HepG2 (cell line): ENCODE measurements around the gene ZBTB4. TPM values are rescaled to one million over a fixed set of nuclear protein-coding genes. Genes with fewer than 3 reads are reported as not detected.

Experiments
- FOXK2 ChIP-seq: fragments of 450-650 bp; IDR thresholded peaks from 2 replicates; pipeline ENCODE4 v1.6.1; 2016
- MTA1 ChIP-seq: sonication (generic); formaldehyde crosslinking; IDR thresholded peaks from 2 replicates; pipeline ENCODE4 v1.4.0; 2020; ENCODE audit warnings: missing genetic modification reagents, mild to moderate bottlenecking, borderline replicate concordance
- NONO ChIP-seq, 2 experiments: fragments of 450-650 bp in 1 of 2; sonication (generic) in 1 of 2; formaldehyde crosslinking in 1 of 2; IDR thresholded peaks in 1 of 2; conservative IDR thresholded peaks in 1 of 2; 2 replicates each; pipeline versions ENCODE4 v1.6.1 to v1.8.0; 2017 to 2022; ENCODE audit warnings: mild to moderate bottlenecking in 1 of 2, missing genetic modification reagents in 1 of 2, moderate library complexity in 1 of 2
- NRL ChIP-seq: sonication (generic); formaldehyde crosslinking; IDR thresholded peaks from 2 replicates; pipeline ENCODE4 v1.5.0; 2020; ENCODE audit warnings: missing genetic modification reagents, mild to moderate bottlenecking, moderate library complexity, borderline replicate concordance
- PCBP1 ChIP-seq: fragments of 200-400 bp; formaldehyde crosslinking; IDR thresholded peaks from 2 replicates; pipeline ENCODE4 v1.6.1; 2017; ENCODE audit warnings: mild to moderate bottlenecking, low read depth, low read length, borderline replicate concordance
- POGZ ChIP-seq: sonication (generic); formaldehyde crosslinking; IDR thresholded peaks from 2 replicates; pipeline ENCODE4 v1.4.0; 2020; ENCODE audit warnings: mild to moderate bottlenecking, missing genetic modification reagents
- POLR2AphosphoS2 ChIP-seq: IDR thresholded peaks from 2 replicates; pipeline ENCODE4 v1.6.1; 2011; ENCODE audit warnings: low read depth, low read length, improper control_type of control experiment
- POLR2G ChIP-seq: fragments of 200-400 bp; formaldehyde crosslinking; IDR thresholded peaks from 2 replicates; pipeline ENCODE4 v1.6.1; 2018; ENCODE audit warnings: mild to moderate bottlenecking, low read depth, low read length, moderate library complexity
- SAP130 ChIP-seq: IDR thresholded peaks from 2 replicates; pipeline ENCODE4 v1.6.1; 2016; ENCODE audit warnings: low read depth
- SIX1 ChIP-seq: sonication (generic); formaldehyde crosslinking; IDR thresholded peaks from 2 replicates; pipeline ENCODE4 v1.4.0; 2020; ENCODE audit warnings: missing genetic modification reagents, borderline replicate concordance
- TCF7L2 ChIP-seq: IDR thresholded peaks from 2 replicates; pipeline ENCODE4 v1.6.1; 2011; ENCODE audit warnings: mild to moderate bottlenecking, low read depth, low read length, moderate library complexity
- TEAD2 ChIP-seq: sonication (generic); formaldehyde crosslinking; IDR thresholded peaks from 2 replicates; pipeline ENCODE4 v1.9.0; 2021; ENCODE audit warnings: missing genetic modification reagents
- ZBTB7B ChIP-seq: sonication (generic); formaldehyde crosslinking; IDR thresholded peaks from 2 replicates; pipeline ENCODE4 v1.4.0; 2020; ENCODE audit warnings: missing genetic modification reagents
- ZNF556 ChIP-seq: sonication (generic); formaldehyde crosslinking; IDR thresholded peaks from 2 replicates; pipeline ENCODE4 v1.4.0; 2020; ENCODE audit warnings: mild to moderate bottlenecking, missing genetic modification reagents, borderline replicate concordance
- ZNF674 ChIP-seq: sonication (generic); formaldehyde crosslinking; IDR thresholded peaks from 2 replicates; pipeline ENCODE4 v1.5.0; 2020; ENCODE audit warnings: low read depth, mild to moderate bottlenecking, missing genetic modification reagents
- ZNF678 ChIP-seq: sonication (generic); formaldehyde crosslinking; IDR thresholded peaks from 2 replicates; pipeline ENCODE4 v1.4.0; 2020; ENCODE audit warnings: mild to moderate bottlenecking, missing genetic modification reagents
- polyA plus RNA-seq, 8 experiments: library from polyadenylated mRNA; depleted of rRNA in 3 of 8; stranded (reverse) in 7 of 8; unstranded in 1 of 8; fragments of >200 nt; fragmentation: Illumina TruSeq in 4 of 8; extraction: Trizol in 4 of 8; gene quantifications; 2 replicates each; pipeline versions ENCODE4 v1.2.1 to v1.2.3, GENCODE V29; 2011 to 2016; ENCODE audit warnings: low read depth in 4 of 8, missing spikeins in 1 of 8, mixed read lengths in 1 of 8; ENCODE audit not compliant: insufficient read depth in 1 of 8
- total RNA-seq, 5 experiments: library from RNA; depleted of rRNA; stranded (reverse); fragments of >200 nt; fragmentation: Illumina TruSeq; extraction: Trizol; gene quantifications; 2 replicates each; pipeline ENCODE4 v1.2.3, GENCODE V29; 2016; ENCODE audit warnings: low read depth in 1 of 5
- TF ChIP-seq, protein P1 (sequence below): sonication (generic); formaldehyde crosslinking; IDR thresholded peaks from 2 replicates; pipeline ENCODE4 v1.9.0; 2021; ENCODE audit warnings: missing genetic modification reagents, mild to moderate bottlenecking, borderline replicate concordance
- TF ChIP-seq, protein P2 (sequence below): sonication (generic); formaldehyde crosslinking; IDR thresholded peaks from 2 replicates; pipeline ENCODE4 v1.5.0; 2020; ENCODE audit warnings: missing genetic modification reagents, mild to moderate bottlenecking, borderline replicate concordance
- TF ChIP-seq, protein P3 (sequence below): sonication (generic); formaldehyde crosslinking; IDR thresholded peaks from one replicate; pipeline ENCODE4 v1.5.1; 2020; ENCODE audit warnings: mild to moderate bottlenecking, missing genetic modification reagents; ENCODE audit errors: not compliant biosample characterization

Gene ZBTB4
- total and polyA plus RNA-seq, 2 of the 13 experiments (the other 11 are each of a cell fraction or from before 2014, with no cell fraction given) = 4.3 to 7.4 TPM

DNA sequence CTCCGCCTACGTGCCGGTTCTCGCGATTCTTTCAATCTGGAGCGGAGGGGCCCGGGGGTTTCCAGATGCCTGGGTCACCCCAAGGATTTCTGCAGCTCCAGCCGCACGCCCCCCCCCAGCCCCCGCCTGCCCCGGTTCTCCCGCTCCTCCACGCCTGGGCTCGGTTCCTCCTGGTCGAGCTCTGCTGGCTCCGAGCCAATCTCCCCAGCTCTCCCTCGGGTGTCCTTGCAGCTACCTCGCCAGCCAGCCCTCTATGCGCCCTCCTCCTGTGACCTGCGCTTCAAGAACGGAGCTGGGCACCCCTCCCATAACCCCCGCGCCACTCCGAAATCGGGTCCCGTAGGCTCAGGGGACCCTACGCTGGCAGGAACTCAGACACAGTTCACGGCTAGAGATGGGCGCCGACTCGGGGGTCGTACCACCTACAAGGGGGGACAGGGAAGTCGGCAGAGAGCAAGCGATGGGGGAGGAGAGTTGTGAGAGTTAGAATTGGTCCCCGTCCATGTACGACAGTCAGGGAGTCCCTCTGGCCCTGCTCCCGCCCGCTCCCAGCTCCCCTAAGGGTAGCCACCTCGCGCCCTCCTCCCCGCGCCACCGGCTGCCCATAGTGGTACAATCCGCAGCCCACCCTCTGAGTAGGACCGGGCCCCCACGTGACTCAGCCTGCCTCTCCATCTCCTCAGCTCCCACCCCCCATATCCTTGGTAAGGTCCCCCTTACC, 39.2 kb downstream of the ZBTB4 start (continued):
- TF ChIP-seq, protein P1, sequence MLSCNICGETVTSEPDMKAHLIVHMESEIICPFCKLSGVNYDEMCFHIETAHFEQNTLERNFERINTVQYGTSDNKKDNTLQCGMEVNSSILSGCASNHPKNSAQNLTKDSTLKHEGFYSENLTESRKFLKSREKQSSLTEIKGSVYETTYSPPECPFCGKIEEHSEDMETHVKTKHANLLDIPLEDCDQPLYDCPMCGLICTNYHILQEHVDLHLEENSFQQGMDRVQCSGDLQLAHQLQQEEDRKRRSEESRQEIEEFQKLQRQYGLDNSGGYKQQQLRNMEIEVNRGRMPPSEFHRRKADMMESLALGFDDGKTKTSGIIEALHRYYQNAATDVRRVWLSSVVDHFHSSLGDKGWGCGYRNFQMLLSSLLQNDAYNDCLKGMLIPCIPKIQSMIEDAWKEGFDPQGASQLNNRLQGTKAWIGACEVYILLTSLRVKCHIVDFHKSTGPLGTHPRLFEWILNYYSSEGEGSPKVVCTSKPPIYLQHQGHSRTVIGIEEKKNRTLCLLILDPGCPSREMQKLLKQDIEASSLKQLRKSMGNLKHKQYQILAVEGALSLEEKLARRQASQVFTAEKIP (CRISPR knock-in tag) = no peak
- TF ChIP-seq, protein P2, sequence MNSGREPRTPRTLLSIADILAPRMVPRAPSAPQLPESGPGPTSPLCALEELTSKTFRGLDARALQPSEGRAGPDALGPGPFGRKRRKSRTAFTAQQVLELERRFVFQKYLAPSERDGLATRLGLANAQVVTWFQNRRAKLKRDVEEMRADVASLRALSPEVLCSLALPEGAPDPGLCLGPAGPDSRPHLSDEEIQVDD (CRISPR knock-in tag) = peak; percentile 25; the same call in 1 of the 2 replicates
- no peak for TF ChIP-seq POGZ (CRISPR knock-in tag)
- TF ChIP-seq ZBTB7B = peak; percentile 63; the same call in 1 of the 2 replicates
- peak; percentile 30; the same call in 1 of the 2 replicates for TF ChIP-seq PCBP1
- TF ChIP-seq TEAD2 (CRISPR knock-in tag) = no peak
- peak; percentile 79; the same call in 1 of the 2 replicates for TF ChIP-seq NRL
- TF ChIP-seq POLR2AphosphoS2 = no peak
- TF ChIP-seq TCF7L2 = no peak
- TF ChIP-seq, protein P3, sequence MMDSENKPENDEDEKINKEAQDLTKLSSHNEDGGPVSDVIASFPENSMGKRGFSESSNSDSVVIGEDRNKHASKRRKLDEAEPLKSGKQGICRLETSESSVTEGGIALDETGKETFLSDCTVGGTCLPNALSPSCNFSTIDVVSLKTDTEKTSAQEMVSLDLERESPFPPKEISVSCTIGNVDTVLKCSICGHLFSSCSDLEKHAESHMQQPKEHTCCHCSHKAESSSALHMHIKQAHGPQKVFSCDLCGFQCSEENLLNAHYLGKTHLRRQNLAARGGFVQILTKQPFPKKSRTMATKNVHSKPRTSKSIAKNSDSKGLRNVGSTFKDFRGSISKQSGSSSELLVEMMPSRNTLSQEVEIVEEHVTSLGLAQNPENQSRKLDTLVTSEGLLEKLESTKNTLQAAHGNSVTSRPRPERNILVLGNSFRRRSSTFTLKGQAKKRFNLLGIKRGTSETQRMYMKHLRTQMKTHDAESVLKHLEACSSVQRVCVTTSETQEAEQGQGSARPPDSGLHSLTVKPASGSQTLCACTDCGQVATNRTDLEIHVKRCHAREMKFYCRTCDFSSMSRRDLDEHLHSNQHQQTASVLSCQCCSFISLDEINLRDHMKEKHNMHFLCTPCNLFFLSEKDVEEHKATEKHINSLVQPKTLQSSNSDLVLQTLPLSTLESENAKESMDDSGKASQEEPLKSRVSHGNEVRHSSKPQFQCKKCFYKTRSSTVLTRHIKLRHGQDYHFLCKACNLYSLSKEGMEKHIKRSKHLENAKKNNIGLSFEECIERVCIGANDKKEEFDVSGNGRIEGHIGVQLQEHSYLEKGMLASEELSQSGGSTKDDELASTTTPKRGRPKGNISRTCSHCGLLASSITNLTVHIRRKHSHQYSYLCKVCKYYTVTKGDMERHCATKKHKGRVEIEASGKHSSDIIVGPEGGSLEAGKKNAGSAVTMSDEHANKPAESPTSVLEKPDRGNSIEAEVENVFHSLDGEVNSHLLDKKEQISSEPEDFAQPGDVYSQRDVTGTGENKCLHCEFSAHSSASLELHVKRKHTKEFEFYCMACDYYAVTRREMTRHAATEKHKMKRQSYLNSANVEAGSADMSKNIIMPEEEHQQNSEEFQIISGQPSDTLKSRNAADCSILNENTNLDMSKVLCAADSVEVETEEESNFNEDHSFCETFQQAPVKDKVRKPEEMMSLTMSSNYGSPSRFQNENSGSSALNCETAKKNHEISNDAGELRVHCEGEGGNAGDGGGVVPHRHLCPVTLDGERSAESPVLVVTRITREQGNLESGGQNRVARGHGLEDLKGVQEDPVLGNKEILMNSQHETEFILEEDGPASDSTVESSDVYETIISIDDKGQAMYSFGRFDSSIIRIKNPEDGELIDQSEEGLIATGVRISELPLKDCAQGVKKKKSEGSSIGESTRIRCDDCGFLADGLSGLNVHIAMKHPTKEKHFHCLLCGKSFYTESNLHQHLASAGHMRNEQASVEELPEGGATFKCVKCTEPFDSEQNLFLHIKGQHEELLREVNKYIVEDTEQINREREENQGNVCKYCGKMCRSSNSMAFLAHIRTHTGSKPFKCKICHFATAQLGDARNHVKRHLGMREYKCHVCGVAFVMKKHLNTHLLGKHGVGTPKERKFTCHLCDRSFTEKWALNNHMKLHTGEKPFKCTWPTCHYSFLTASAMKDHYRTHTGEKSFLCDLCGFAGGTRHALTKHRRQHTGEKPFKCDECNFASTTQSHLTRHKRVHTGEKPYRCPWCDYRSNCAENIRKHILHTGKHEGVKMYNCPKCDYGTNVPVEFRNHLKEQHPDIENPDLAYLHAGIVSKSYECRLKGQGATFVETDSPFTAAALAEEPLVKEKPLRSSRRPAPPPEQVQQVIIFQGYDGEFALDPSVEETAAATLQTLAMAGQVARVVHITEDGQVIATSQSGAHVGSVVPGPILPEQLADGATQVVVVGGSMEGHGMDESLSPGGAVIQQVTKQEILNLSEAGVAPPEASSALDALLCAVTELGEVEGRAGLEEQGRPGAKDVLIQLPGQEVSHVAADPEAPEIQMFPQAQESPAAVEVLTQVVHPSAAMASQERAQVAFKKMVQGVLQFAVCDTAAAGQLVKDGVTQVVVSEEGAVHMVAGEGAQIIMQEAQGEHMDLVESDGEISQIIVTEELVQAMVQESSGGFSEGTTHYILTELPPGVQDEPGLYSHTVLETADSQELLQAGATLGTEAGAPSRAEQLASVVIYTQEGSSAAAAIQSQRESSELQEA = no peak
- no peak for TF ChIP-seq ZNF674 (CRISPR knock-in tag)
- TF ChIP-seq ZNF678 (CRISPR knock-in tag) = no peak
- TF ChIP-seq NONO (IDR thresholded peaks at IDR 0.05) = no peak
- peak; percentile 34 for TF ChIP-seq NONO (CRISPR knock-in tag; conservative IDR thresholded peaks at IDR 0.05)
- no peak for TF ChIP-seq SIX1 (CRISPR knock-in tag)
- TF ChIP-seq MTA1 (CRISPR knock-in tag) = no peak; the same call in 1 of the 2 replicates
- TF ChIP-seq SAP130 (CRISPR knock-in tag) = peak; percentile 34
- peak; percentile 54; the same call in 1 of the 2 replicates for TF ChIP-seq FOXK2
- TF ChIP-seq POLR2G = peak; percentile 44; the same call in 1 of the 2 replicates
- TF ChIP-seq ZNF556 (CRISPR knock-in tag) = 0 out of 2 replicates have a peak, but pooled peaks have one; percentile 21
